Measurements from ENCODE around the gene ADARB1.

DNA sequence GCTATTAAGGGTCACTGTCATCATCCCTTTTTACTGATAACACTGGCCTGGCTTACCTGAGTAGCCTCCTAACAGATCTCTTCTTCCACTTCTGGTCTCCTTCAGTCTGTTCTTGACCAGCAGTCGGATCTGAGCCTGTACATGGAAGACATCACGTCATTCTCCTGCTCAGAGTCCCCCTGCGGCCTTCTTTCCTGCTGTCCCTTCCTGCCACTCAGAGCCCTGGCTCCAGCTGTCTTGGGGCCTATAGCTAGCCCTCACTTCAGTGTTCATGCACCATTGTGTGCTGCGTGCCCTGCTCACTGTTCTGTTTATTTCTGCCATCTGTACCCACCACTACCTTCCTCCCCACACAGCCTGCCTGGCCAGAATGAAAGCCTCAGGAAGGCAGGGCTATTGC lies 8.4 kb downstream of the ADARB1 start:
- no peak for TF ChIP-seq CTCF (IDR thresholded peaks at IDR 0.05; ENCODE audit: insufficient read depth, low read length, poor library complexity, severe bottlenecking)
- TF ChIP-seq EZH2phosphoT487 (conservative IDR thresholded peaks at IDR 0.05; ENCODE audit: low read length), result no peak

All from SU-DHL-6 (cell line).